ENCODE measurements around the gene C5orf15. TPM values are rescaled to one million over a fixed set of nuclear protein-coding genes. Genes with fewer than 3 reads are reported as not detected.

The C5orf15 gene
- total and polyA plus RNA-seq, 2 experiments from 2014 or later, result 37.7 to 61.4 TPM

- ATAC-seq, result no peak
- no peaks in the 10 kb centered on the region for H3K4me1 ChIP-seq (ENCODE audit: insufficient read depth)
- H3K36me3 ChIP-seq (ENCODE audit: insufficient read depth), result no peaks in the 10 kb centered on the region
- H4K20me1 ChIP-seq (replicated peaks; ENCODE audit: insufficient read depth), result no peaks in the 10 kb centered on the region
- H3K9me2 ChIP-seq (ENCODE audit: insufficient read depth), result no peaks in the 10 kb centered on the region; the same call in 1 of the 2 replicates
- H3F3A ChIP-seq (replicated peaks; ENCODE audit: low read depth), result no peaks in the 10 kb centered on the region
- no peak overlapping the region for H3K4me3 ChIP-seq
- H2AFZ ChIP-seq, result no peak overlapping the region
- peaks cover 6% of the 10 kb centered on the region; the same call in 1 of the 3 replicates for H3K36me3 Mint-ChIP-seq (ENCODE audit: low read depth)
- no peak overlapping the region for H3K4me2 ChIP-seq
- no peak overlapping the region for H3K27ac ChIP-seq (ENCODE audit: low read depth)
- no peak for DNase-seq (ENCODE audit: low spot score)
- H3K27me3 Mint-ChIP-seq (ENCODE audit: insufficient read depth, low read depth, poor library complexity), result peaks cover 11% of the 10 kb centered on the region
- no peaks in the 10 kb centered on the region for H3K79me2 ChIP-seq (replicated peaks; ENCODE audit: insufficient read depth)
- H3K27ac Mint-ChIP-seq, result no peak overlapping the region
- peaks cover 7% of the 10 kb centered on the region for H3K4me1 Mint-ChIP-seq
- no peaks in the 10 kb centered on the region for H3K27me3 ChIP-seq (ENCODE audit: insufficient read depth)
- H3K9me3 Mint-ChIP-seq, result peaks cover 11% of the 10 kb centered on the region
- TF ChIP-seq ETS1 (IDR thresholded peaks at IDR 0.05) (no peak), POLR2AphosphoS5 (IDR thresholded peaks at IDR 0.05; ENCODE audit: low read depth) (no peak), NANOG (IDR thresholded peaks at IDR 0.05; ENCODE audit: borderline replicate concordance) (no peak), REST (IDR thresholded peaks at IDR 0.05; ENCODE audit: unreplicated experiment) (no peak), CTCF (conservative IDR thresholded peaks at IDR 0.05; ENCODE audit: low read depth in 2 of 2) (no peak), ZNF331 (CRISPR knock-in tag; IDR thresholded peaks at IDR 0.05; ENCODE audit: low read depth) (no peak), JUNB (IDR thresholded peaks at IDR 0.05; ENCODE audit: unreplicated experiment) (no peak), EZH2 (IDR thresholded peaks at IDR 0.05; ENCODE audit: low read depth, unreplicated experiment) (no peak), STAT1 (IDR thresholded peaks at IDR 0.05; ENCODE audit: unreplicated experiment) (no peak), CREB1 (CRISPR knock-in tag; IDR thresholded peaks at IDR 0.05; ENCODE audit: low read depth) (no peak), ZNF114 (CRISPR knock-in tag; IDR thresholded peaks at IDR 0.05) (no peak), EZH2phosphoT487 (IDR thresholded peaks at IDR 0.05; ENCODE audit: unreplicated experiment) (no peak), ZNF462 (CRISPR knock-in tag; IDR thresholded peaks at IDR 0.05) (no peak)
- H3K4me3 Mint-ChIP-seq, result no peak overlapping the region
These were observed 33.4 kb downstream of the C5orf15 start for GRCh38 chr5:133934822-133935666.
